M059J (cell line): ENCODE data around the gene TPH1. TPM values are rescaled to one million over a fixed set of nuclear protein-coding genes. Genes with fewer than 3 reads are reported as not detected.

Source experiments
- DNase-seq: peaks from one replicate; pipeline ENCODE4 v3.0.0-alpha.2; 2012; ENCODE audit warnings: low read depth
- total RNA-seq: library from RNA; depleted of rRNA; stranded (reverse); fragments of >200 nt; shearing (Covaris generic); gene quantifications from 2 replicates; pipeline ENCODE4 v1.2.3, GENCODE V29; 2014; rRNA removed

Gene TPH1
- total RNA-seq: 0.64 TPM in 1 of 2 replicates, not detected in the other

- peak; percentile 65 for DNase-seq
Measured at GRCh38 chr11:18046116-18046777, at the start of gene TPH1. Gene TPH1, minus strand, starts transcription at chr11:18046269. Its CDS starts 5,507 bp downstream, at chr11:18040762.

- no peak for DNase-seq
Measured at GRCh38 chr11:18093959-18094358, 47.9 kb upstream of the TPH1 start.

- DNase-seq: peak; percentile 15
Measured at GRCh38 chr11:18091731-18092130, 45.7 kb upstream of the TPH1 start.

DNA sequence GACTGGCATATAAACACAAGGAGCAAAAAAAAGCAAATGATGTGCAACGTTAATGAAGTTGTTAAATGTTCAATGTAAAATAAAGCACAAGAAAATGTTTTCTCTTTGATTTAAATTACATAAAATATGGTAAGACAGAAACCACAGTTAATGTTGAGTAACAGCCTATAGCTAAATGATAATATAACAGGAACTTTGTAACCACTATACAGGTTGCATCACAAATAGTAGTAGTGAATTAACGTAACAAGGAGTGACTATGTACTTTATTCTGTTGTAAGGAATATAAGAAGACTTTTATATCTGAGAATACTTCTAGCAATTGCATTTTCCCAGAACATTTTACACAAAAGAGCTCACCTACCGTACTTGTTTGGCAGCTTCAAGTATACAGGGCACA, 42.9 kb upstream of the TPH1 start:
- DNase-seq: no peak

GRCh38 chr11:18088366-18088765, 42.3 kb upstream of the TPH1 start:
- no peak for DNase-seq

GRCh38 chr11:18081551-18081950, 35.5 kb upstream of the TPH1 start:
- no peak for DNase-seq

- peak; percentile 17 for DNase-seq
Measured at GRCh38 chr11:18080451-18080850, 34.4 kb upstream of the TPH1 start.

- no peak for DNase-seq
Measured at GRCh38 chr11:18078909-18079308, 32.8 kb upstream of the TPH1 start.

DNA sequence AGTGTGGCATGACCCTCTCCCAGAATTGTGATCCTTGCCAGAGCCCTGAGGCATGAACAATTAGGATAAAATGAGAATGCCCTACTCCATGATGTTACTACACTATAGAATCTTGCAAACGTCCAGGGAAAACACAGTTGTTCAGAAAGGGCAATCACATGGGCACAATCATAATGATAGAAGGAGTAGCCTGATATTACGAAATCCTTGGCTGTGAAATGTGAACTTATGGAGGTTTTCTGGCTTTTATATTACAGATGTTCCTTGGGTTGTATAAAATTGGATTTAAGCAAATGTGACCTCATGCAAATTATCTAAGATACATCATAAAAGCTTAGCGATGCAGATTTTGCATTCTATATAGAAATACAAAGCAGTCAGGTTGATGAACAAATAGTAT, 29.4 kb upstream of the TPH1 start:
- no peak for DNase-seq

DNA sequence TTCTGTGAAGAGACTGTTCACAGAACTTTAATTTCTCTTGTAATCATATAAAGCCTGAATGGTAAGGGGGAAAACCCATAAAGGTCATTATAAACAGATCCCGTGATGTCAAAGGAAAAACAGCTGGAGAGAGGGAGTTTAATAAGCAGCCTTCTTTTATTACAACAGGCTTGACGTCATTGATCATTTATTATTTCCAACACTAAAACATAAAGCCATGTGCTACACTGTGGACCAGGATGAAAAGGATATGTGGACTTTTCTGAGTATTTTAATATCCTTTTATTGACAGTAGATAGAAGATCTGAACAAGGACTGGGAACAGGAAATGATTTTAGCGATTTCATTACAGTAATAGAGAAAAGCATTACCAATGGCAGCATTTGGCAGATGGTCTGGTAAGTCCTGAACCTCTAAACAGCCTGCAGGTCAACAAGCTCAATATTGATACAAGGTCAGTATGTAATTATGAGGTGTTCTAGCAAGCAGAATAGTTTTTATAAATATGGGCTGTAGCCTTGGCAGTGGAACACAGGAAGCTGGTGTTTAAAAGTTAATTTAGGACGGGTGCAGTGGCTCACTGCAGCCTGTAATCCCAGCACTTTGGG, 25.1 kb upstream of the TPH1 start:
- DNase-seq: no peak

- no peak for DNase-seq
Measured at GRCh38 chr11:18067372-18067771, 21.3 kb upstream of the TPH1 start.

GRCh38 chr11:18066626-18067025, 20.6 kb upstream of the TPH1 start:
- DNase-seq: peak; percentile 43

- no peak for DNase-seq
Measured at GRCh38 chr11:18065572-18065971, 19.5 kb upstream of the TPH1 start.

DNA sequence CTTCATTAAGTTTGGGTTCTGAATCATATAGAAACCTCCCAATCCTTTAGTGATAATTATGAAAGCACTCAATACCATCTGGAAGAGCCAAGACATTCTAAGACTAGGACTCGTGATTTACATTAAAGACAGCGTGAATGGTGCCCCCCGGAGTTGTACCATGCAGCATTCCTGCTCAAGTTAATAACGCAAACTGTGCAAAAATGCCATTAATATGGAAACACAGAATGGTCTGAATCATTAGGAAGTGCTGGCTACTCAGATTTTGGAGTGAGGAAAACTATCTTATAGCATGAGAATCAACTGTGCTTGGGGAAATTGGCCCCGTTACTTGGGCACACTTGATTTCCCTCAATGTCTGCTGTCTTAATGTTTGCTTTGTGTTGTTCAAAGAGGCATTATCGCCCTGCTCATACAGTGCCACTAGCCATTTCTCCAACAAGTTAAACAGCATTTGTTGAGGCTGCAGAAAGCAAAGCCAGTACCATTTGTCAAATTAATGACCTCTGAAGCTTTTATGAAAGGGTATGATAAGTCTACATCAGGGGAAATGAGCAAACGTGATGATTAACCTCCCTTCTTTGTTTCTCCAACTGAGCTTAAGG, 18.5 kb upstream of the TPH1 start:
- DNase-seq: no peak

GRCh38 chr11:18063862-18064434, 17.9 kb upstream of the TPH1 start:
- DNase-seq: no peak

DNA sequence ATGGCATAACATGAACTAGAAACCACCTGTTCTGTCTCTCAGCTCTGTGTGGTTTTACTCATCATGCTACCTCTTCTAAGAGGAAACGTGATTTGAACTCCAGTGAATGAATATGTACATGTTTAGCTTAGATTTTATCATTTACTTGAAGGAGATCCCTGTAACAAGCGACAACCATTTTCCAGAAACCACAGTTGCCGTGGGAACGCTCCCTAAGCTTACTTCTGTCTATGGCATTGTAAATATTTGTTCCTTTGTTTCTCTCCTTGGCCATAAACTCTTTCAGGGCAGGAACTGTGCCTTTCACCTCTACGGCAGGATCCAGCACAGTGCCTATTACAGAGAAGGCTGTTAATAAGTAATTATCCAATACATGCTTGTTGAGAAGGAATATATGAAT, 17.1 kb upstream of the TPH1 start:
- peak; percentile 59 for DNase-seq

- DNase-seq: no peak
Measured at GRCh38 chr11:18061351-18061750, 15.3 kb upstream of the TPH1 start.

GRCh38 chr11:18056561-18057181, 10.6 kb upstream of the TPH1 start:
- DNase-seq: no peak

GRCh38 chr11:18054511-18055103, 8.5 kb upstream of the TPH1 start:
- no peak for DNase-seq

DNA sequence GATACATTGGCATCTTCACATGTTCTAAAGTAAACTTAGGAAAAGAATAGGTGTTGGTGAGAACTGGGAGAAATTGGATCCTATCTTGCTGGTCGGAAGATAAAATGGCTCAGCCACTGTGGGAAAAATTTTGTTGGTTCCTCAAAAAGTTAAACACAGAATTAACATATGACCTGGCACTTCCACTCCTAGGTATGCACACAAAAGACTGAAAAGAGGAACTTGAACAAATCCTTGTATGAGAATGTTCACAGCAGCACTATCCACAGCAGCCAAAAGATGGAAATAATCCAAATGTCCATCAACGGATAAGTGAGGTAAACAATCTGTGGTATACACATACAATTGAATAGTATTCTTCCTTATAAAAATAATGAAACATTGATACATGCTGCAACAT, 4.8 kb upstream of the TPH1 start:
- DNase-seq: no peak

GRCh38 chr11:18036456-18036855, 9.6 kb downstream of the TPH1 start:
- no peak for DNase-seq

- no peak for DNase-seq
Measured at GRCh38 chr11:18027475-18027874, 18.6 kb downstream of the TPH1 start.
